ENCODE measurements around the gene C6orf47. TPM values are rescaled to one million over a fixed set of nuclear protein-coding genes. Genes with fewer than 3 reads are reported as not detected.

C6orf47 gene
- total and polyA plus RNA-seq, 2 of the 8 experiments (the other 6 are each of a cell fraction or from before 2014, with no cell fraction given), result 4.7 to 14.6 TPM

GRCh38 chr6:31614075-31614619 lies 46.4 kb downstream of the C6orf47 start:
- Histone ChIP-seq H3K4me3 (ENCODE audit: extremely low read depth in 1 of 4, insufficient read depth in 2 of 4, low read depth in 3 of 4, low read length in 4 of 4) (no peak overlapping the region), H4K8ac (ENCODE audit: extremely low read depth, insufficient read depth, low read length) (no peak overlapping the region), H3K23me2 (ENCODE audit: low read depth, low read length) (peaks cover 4% of the 10 kb centered on the region; the same call in 1 of the 2 replicates), H3K4me1 (replicated peaks in 1 of 4; ENCODE audit: control insufficient read depth in 3 of 4, insufficient read depth in 4 of 4, low read length in 3 of 4) (peaks cover 2 to 12% (median 6%) of the 10 kb centered on the region in 4 experiments; a peak in 6 of 7 replicates), H3K4ac (replicated peaks; ENCODE audit: insufficient read length, low read depth, low read length) (no peak overlapping the region), H3K18ac (ENCODE audit: extremely low read depth, low read length) (peak overlapping the region; percentile 38; the same call in 1 of the 2 replicates), H3K14ac (ENCODE audit: insufficient read length) (no peak overlapping the region), H2BK15ac (ENCODE audit: low read length) (peak overlapping the region; percentile 98; the same call in 1 of the 2 replicates), H4K91ac (replicated peaks; ENCODE audit: insufficient read length, low read length) (no peak overlapping the region), H3K9me3 (ENCODE audit: insufficient read depth in 2 of 2, low read depth in 1 of 2, low read length in 1 of 2) (no peaks in the 10 kb centered on the region), H2BK120ac (replicated peaks; ENCODE audit: low read depth, low read length) (no peak overlapping the region), H3K56ac (replicated peaks; ENCODE audit: insufficient read length, low read depth, low read length) (no peak overlapping the region), H3K4me2 (ENCODE audit: insufficient read depth in 1 of 2, low read depth in 2 of 2, low read length in 2 of 2) (no peak overlapping the region), H2BK12ac (ENCODE audit: low read depth, low read length) (no peak overlapping the region), H3K79me1 (ENCODE audit: low read depth, low read length) (no peaks in the 10 kb centered on the region), H2BK5ac (ENCODE audit: low read depth, low read length) (no peak overlapping the region), H3K79me2 (ENCODE audit: control insufficient read depth in 1 of 2, insufficient read depth in 2 of 2, low read length in 2 of 2) (no peaks in the 10 kb centered on the region), H4K5ac (ENCODE audit: insufficient read length, low read depth, low read length) (no peak overlapping the region), H3K27ac (ENCODE audit: low read depth, low read length) (no peak overlapping the region), H2AK5ac (ENCODE audit: low read depth, low read length) (peak overlapping the region; percentile 94; the same call in 1 of the 2 replicates), H3K9ac (replicated peaks in 1 of 4; ENCODE audit: extremely low read depth in 1 of 4, low read depth in 3 of 4, low read length in 3 of 4) (no peak overlapping the region), H2AFZ (ENCODE audit: low read length) (no peak overlapping the region), H2BK20ac (ENCODE audit: low read length) (0 out of 2 replicates have a peak overlapping the region, but pooled peaks have one; percentile 72), H4K20me1 (replicated peaks in 1 of 2; ENCODE audit: control insufficient read depth in 1 of 2, insufficient read depth in 2 of 2, low read length in 2 of 2) (no peaks in the 10 kb centered on the region), H3K27me3 (replicated peaks in 1 of 4; ENCODE audit: control insufficient read depth in 3 of 4, extremely low read depth in 1 of 4, insufficient read depth in 3 of 4, low read length in 3 of 4) (no peaks in the 10 kb centered on the region), H3K23ac (ENCODE audit: insufficient read length) (no peak overlapping the region), H3K36me3 (ENCODE audit: control insufficient read depth in 2 of 4, insufficient read depth in 4 of 4, low read length in 3 of 4) (no peaks in the 10 kb centered on the region)
- DNase-seq (ENCODE audit: low read depth in 1 of 2, low spot score in 2 of 2), result no peak
- TF ChIP-seq RNF2 (IDR thresholded peaks at IDR 0.05; ENCODE audit: borderline replicate concordance, low read depth, low read length, missing control alignments, poor library complexity, severe bottlenecking) (no peak), SIRT6 (IDR thresholded peaks at IDR 0.05; ENCODE audit: low read length) (no peak)
- ChIA-PET POLR2A (ENCODE audit: partially characterized antibody) (interaction anchor here (0.6 to 34.9 kb wide), 8 partner anchors 10 to 72 kb away, joined by 3 to 883 read pairs (median 4); partner anchors contain the start of genes APOM, ATP6V1G2, BAG6 and C6orf47), CTCF (ENCODE audit: partially characterized antibody) (interaction anchor here (0.9 to 4.5 kb wide), 3 partner anchors 17 to 65 kb away, joined by 3 to 45 read pairs (median 4); no protein-coding TSS in a partner anchor)
- 91% methylated on average over 5 of the region's 8 CpGs; no CpG with 5 or more reads in 1 of the 2 experiments for WGBS, 2 experiments (ENCODE audit: extremely low coverage in 1 of 2, insufficient coverage in 1 of 2, insufficient read length in 1 of 2, insufficient replicate concordance in 2 of 2, low coverage in 1 of 2, low lambda C conversion rate in 2 of 2, missing lambda C conversion rate in 1 of 2)
- no peak for FAIRE-seq
